Measurements from ENCODE around the gene SNRPE. TPM values are rescaled to one million over a fixed set of nuclear protein-coding genes. Genes with fewer than 3 reads are reported as not detected.

SNRPE gene
- total and polyA plus RNA-seq, 9 of the 15 experiments (the other 6 are each of a cell fraction or from before 2014, with no cell fraction given), result 216 to 1,893 (median 487) TPM

DNA sequence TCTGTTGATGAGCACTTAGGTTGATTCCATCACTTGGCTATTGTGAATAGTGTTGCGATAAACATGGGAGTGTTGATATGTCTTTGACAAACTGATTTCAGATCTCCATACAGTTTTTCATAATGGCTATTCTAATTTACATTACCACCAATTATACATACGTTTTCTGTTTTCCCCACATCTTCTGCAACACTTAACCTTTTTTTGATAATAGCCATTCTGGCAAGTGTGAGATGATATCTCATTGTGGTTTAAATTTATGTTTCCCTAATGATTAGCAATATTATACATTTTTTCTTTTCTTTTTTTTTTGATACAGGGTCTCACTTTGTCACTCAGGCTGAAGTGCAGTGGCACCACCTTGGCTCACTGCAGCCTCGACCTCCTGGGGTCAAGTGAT lies 17.0 kb downstream of the SNRPE start:
- Histone ChIP-seq H3K27me3 (ENCODE audit: control insufficient read depth in 2 of 2, insufficient read depth in 2 of 2, low read length in 2 of 2) (no peaks in the 10 kb centered on the region), H3K79me2 (ENCODE audit: control insufficient read depth, insufficient read depth, low read length) (no peaks in the 10 kb centered on the region), H3K27ac (ENCODE audit: extremely low read depth, low read depth, low read length) (no peak overlapping the region), H3K4me3 (no peak overlapping the region), H3K4me2 (ENCODE audit: insufficient read depth, low read length) (no peak overlapping the region), H3K9me1 (ENCODE audit: control insufficient read depth, insufficient read depth, low read length) (no peaks in the 10 kb centered on the region), H3K9me3 (replicated peaks; ENCODE audit: control insufficient read depth, insufficient read depth, low read depth, low read length) (no peaks in the 10 kb centered on the region), H4K20me1 (replicated peaks; ENCODE audit: control insufficient read depth, insufficient read depth, low read length) (no peaks in the 10 kb centered on the region), H2AFZ (ENCODE audit: low read depth, low read length) (no peak overlapping the region), H3K4me1 (replicated peaks in 1 of 2; ENCODE audit: control insufficient read depth in 2 of 2, insufficient read depth in 2 of 2, low read length in 2 of 2) (no peaks in the 10 kb centered on the region), H3K36me3 (ENCODE audit: control insufficient read depth, insufficient read depth, low read length) (peaks cover 20% of the 10 kb centered on the region; the same call in 2 of the 3 replicates), H3K9ac (ENCODE audit: insufficient read depth in 1 of 2, low read depth in 2 of 2, low read length in 2 of 2) (no peak overlapping the region; a peak in 1 of 4 replicates)
- 61% methylated on average over 3 of the region's 3 CpGs for WGBS (ENCODE audit: insufficient coverage, low coverage, missing lambda C conversion rate)
- ChIA-PET CTCF (ENCODE audit: low intra/inter-chr PET ratio) (no interaction called here), POLR2A (interaction anchor here (1.0 kb wide), 1 partner anchor 9 kb away, joined by 3 read pairs; no protein-coding TSS in a partner anchor)
- DNase-seq (ENCODE audit: extremely low read depth in 1 of 4, low spot score in 3 of 4) (no peak), ATAC-seq (no peak), FAIRE-seq (no peak)
- intact Hi-C loops (cut with micrococcal nuclease), result loop anchor here (10.0 kb wide), 1 partner anchor 116 kb away; no protein-coding TSS in a partner anchor
- BruUV-seq (replicated peaks), result no TSS peak
- no peak for TF ChIP-seq MYNN (IDR thresholded peaks at IDR 0.05)
- no peak for TF ChIP-seq MYNN (CRISPR knock-in tag; IDR thresholded peaks at IDR 0.05)
- no peak for TF ChIP-seq ZNF589 (CRISPR knock-in tag; IDR thresholded peaks at IDR 0.05; ENCODE audit: low read depth)
- TF ChIP-seq, protein P1, sequence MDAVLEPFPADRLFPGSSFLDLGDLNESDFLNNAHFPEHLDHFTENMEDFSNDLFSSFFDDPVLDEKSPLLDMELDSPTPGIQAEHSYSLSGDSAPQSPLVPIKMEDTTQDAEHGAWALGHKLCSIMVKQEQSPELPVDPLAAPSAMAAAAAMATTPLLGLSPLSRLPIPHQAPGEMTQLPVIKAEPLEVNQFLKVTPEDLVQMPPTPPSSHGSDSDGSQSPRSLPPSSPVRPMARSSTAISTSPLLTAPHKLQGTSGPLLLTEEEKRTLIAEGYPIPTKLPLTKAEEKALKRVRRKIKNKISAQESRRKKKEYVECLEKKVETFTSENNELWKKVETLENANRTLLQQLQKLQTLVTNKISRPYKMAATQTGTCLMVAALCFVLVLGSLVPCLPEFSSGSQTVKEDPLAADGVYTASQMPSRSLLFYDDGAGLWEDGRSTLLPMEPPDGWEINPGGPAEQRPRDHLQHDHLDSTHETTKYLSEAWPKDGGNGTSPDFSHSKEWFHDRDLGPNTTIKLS (IDR thresholded peaks at IDR 0.05; ENCODE audit: borderline replicate concordance, low read depth), result no peak
- TF ChIP-seq MYC (IDR thresholded peaks at IDR 0.05; ENCODE audit: low read depth, low read length), result no peak
- no peak for TF ChIP-seq MYC (CRISPR knock-in tag; IDR thresholded peaks at IDR 0.05; ENCODE audit: borderline replicate concordance, low read depth)
- TF ChIP-seq CLOCK (CRISPR knock-in tag; IDR thresholded peaks at IDR 0.05; ENCODE audit: borderline replicate concordance), result no peak
- no peak for TF ChIP-seq MAZ (CRISPR knock-in tag; conservative IDR thresholded peaks at IDR 0.05 in 1 of 2, IDR thresholded peaks at IDR 0.05 in 1 of 2)
- in situ Hi-C loops (cut with MboI), result no loop called here

Data from K562 (cell line).